D721Med (cell line): ENCODE results near the gene SP4.

ENCODE experiments used
- DNase-seq: peaks from one replicate; pipeline ENCODE4 v3.0.0; 2011; ENCODE audit warnings: low spot score; ENCODE audit not compliant: insufficient read length
- FAIRE-seq: peaks from 2 replicates; lab custom pipeline; 2011; peaks lifted over from hg19 to GRCh38; lab: Jason Lieb, UNC
- CTCF ChIP-seq: IDR thresholded peaks from 2 replicates; pipeline ENCODE4 v1.5.1; 2012; ENCODE audit warnings: mild to moderate bottlenecking, control low read depth; ENCODE audit not compliant: insufficient read depth; ENCODE audit errors: missing control alignments

Gene SP4

DNA sequence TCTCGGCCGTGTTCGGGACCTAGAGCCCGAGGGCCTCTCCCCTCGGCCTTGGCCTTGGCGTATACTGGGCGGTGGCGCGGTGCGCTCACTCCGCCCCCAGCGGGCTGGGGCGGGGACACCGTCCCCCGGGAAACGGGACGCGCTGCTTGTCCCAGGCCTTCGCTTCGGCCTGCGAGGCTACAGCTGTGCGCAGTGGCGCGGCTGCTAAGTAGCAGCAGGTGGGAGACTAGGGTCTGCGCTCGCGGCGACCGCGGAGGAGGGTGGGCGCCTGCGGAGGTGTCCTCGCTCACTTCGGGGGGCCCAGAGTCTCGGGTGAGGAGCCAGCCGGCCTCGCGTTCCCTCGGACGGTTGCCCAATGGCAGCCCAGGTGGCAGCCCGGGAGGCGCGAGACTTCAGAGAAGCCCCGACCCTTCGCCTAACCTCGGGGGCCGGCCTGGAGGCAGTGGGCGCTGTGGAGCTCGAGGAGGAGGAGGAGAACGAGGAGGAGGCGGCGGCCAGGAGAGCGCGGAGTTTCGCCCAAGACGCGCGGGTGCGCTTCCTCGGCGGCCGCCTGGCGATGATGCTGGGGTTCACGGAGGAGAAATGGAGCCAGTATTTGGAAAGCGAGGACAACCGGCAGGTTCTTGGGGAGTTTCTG lies 115.1 kb downstream of the SP4 start, which contains the start of gene DNAH11:
DNAH11 (plus strand) TSS at position 149 of the 637 bp plus-strand sequence; CDS start at position 356, 207 bp downstream.
- DNase-seq (no peak), FAIRE-seq (no peak)
- no peak for TF ChIP-seq CTCF

- FAIRE-seq (no peak), DNase-seq (no peak)
- TF ChIP-seq CTCF: no peak
Observed at GRCh38 chr7:21543528-21544302, 115.8 kb downstream of the SP4 start.

DNA sequence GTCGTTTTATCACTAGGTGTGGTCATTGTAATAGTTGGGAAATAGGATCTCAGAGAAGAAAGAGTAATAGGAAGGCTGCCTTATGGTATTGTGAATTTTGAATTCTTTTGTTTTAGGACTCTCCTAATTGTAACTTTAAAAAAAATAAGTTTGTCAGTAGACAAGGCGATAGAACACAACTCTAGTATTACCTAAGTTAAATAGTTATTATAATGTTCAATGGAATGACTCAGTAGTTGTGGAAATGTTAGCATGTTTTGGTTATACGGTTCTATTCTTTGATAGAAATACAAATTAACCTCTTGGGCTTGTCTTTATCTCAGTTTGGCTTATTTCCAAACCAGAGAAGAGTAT lies 116.4 kb downstream of the SP4 start:
- FAIRE-seq (no peak), DNase-seq (no peak)
- TF ChIP-seq CTCF: no peak

DNA sequence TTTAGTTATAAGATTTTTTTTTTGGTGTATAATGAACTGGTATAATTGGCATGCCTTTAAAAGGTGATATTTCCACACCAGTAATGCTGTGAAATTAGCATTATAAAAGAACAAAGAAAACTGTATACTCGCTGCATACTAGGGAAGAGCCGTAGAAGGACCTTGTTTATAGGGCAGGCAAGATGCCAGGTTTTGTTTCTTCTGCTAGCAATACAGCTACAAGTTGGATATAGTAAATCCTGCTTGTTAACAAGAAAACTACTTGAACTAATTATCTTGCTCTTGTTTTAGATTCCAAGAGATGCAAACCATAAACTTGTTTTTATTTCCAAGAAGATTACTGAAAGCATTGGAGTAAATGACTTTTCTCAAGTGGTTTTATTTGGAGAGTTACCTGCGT lies 116.8 kb downstream of the SP4 start:
- FAIRE-seq (no peak), DNase-seq (no peak)
- TF ChIP-seq CTCF: no peak

- TF ChIP-seq CTCF: no peak
- DNase-seq: no peak
- FAIRE-seq: no peak
Observed at GRCh38 chr7:21547501-21547900, 119.6 kb downstream of the SP4 start.

GRCh38 chr7:21548491-21548890 lies 120.6 kb downstream of the SP4 start:
- FAIRE-seq (no peak), DNase-seq (no peak)
- no peak for TF ChIP-seq CTCF

- TF ChIP-seq CTCF: no peak
- no peak for FAIRE-seq
Observed at GRCh38 chr7:21550076-21550475, 122.2 kb downstream of the SP4 start.

More at GRCh38 chr7:21550076-21550475, 122.2 kb downstream of the SP4 start:
- DNase-seq: no peak
